GM23338 (cell line): ENCODE measurements around the gene AURKB. TPM values are rescaled to one million over a fixed set of nuclear protein-coding genes. Genes with fewer than 3 reads are reported as not detected.

Source experiments
- ATAC-seq: fragments of 200-7000 bp; cut with Tn5 transposase; 3 replicates; pipeline ENCODE4 v1.9.1; 2020
- DNase-seq: peaks from one replicate; pipeline ENCODE4 v3.0.0-alpha.2; 2015; ENCODE audit warnings: low spot score
- H2AFZ ChIP-seq: fragments of 200-600 bp; sonication (generic); 2 replicates; pipeline ENCODE4 v1.8.0; 2016; ENCODE audit warnings: antibody characterized with exemption, mild to moderate bottlenecking, moderate library complexity
- H3F3A ChIP-seq: fragments of 200-600 bp; sonication (generic); replicated peaks from 2 replicates; pipeline ENCODE4 v1.8.0; 2017; ENCODE audit warnings: antibody characterized with exemption, mixed run types, low read depth
- H3K27ac ChIP-seq: fragments of 200-600 bp; sonication (generic); 2 replicates; pipeline ENCODE4 v1.6.1; 2016; ENCODE audit warnings: low read depth
- H3K27me3 ChIP-seq: fragments of 200-600 bp; sonication (generic); 2 replicates; pipeline ENCODE4 v1.8.0; 2016; ENCODE audit warnings: mild to moderate bottlenecking, mixed run types, moderate library complexity; ENCODE audit not compliant: insufficient read depth
- H3K36me3 ChIP-seq: fragments of 200-600 bp; sonication (generic); 2 replicates; pipeline ENCODE4 v1.8.0; 2016; ENCODE audit warnings: mild to moderate bottlenecking; ENCODE audit not compliant: insufficient read depth
- H3K4me1 ChIP-seq: fragments of 200-600 bp; sonication (generic); 2 replicates; pipeline ENCODE4 v1.8.0; 2016; ENCODE audit warnings: mild to moderate bottlenecking, moderate library complexity; ENCODE audit not compliant: insufficient read depth
- H3K4me2 ChIP-seq: fragments of 200-600 bp; sonication (generic); 2 replicates; pipeline ENCODE4 v1.7.1; 2017; ENCODE audit warnings: mixed run types
- H3K4me3 ChIP-seq: fragments of 200-600 bp; sonication (generic); 2 replicates; pipeline ENCODE4 v1.6.1; 2016; ENCODE audit warnings: mixed run types
- H3K79me2 ChIP-seq: fragments of 200-600 bp; sonication (generic); replicated peaks from 2 replicates; pipeline ENCODE4 v1.8.0; 2017; ENCODE audit warnings: mild to moderate bottlenecking; ENCODE audit not compliant: insufficient read depth
- H3K9me2 ChIP-seq: fragments of 200-600 bp; sonication (generic); 2 replicates; pipeline ENCODE4 v1.8.0; 2017; ENCODE audit not compliant: insufficient read depth
- H4K20me1 ChIP-seq: fragments of 200-600 bp; sonication (generic); replicated peaks from 2 replicates; pipeline ENCODE4 v1.8.0; 2017; ENCODE audit warnings: mild to moderate bottlenecking; ENCODE audit not compliant: insufficient read depth
- H3K27ac Mint-ChIP-seq: 2 replicates; pipeline ENCODE4 v1.8.0; 2020; ENCODE audit warnings: inconsistent platforms, mild to moderate bottlenecking, moderate library complexity, mixed read lengths
- H3K27me3 Mint-ChIP-seq: 3 replicates; pipeline ENCODE4 v1.8.0; 2022; ENCODE audit warnings: low read depth, mild to moderate bottlenecking, moderate library complexity, mixed read lengths, inconsistent platforms; ENCODE audit not compliant: insufficient read depth, poor library complexity
- H3K36me3 Mint-ChIP-seq: 3 replicates; pipeline ENCODE4 v1.8.0; 2021; ENCODE audit warnings: low read depth, mild to moderate bottlenecking, inconsistent platforms, moderate library complexity, mixed read lengths
- H3K4me1 Mint-ChIP-seq: 3 replicates; pipeline ENCODE4 v1.8.0; 2020; ENCODE audit warnings: mild to moderate bottlenecking, inconsistent platforms, mixed read lengths
- H3K4me3 Mint-ChIP-seq: 3 replicates; pipeline ENCODE4 v1.8.0; 2021; ENCODE audit warnings: moderate library complexity, mild to moderate bottlenecking, inconsistent platforms, mixed read lengths
- H3K9me3 Mint-ChIP-seq: 3 replicates; pipeline ENCODE4 v1.8.0; 2020; ENCODE audit warnings: moderate library complexity, mild to moderate bottlenecking, inconsistent platforms, mixed read lengths
- CREB1 ChIP-seq: fragments of 250-450 bp; sonication (Bioruptor Pico); IDR thresholded peaks from 2 replicates; pipeline ENCODE4 v1.5.0; 2020; ENCODE audit warnings: low read depth, mild to moderate bottlenecking, moderate library complexity
- ETS1 ChIP-seq: IDR thresholded peaks from 2 replicates; pipeline ENCODE4 v1.6.1; 2016; ENCODE audit warnings: antibody characterized with exemption
- EZH2 ChIP-seq: fragments of 200-600 bp; sonication (generic); IDR thresholded peaks from one replicate; pipeline ENCODE4 v1.8.0; 2017; ENCODE audit warnings: antibody characterized with exemption, mild to moderate bottlenecking, low read depth; ENCODE audit not compliant: unreplicated experiment
- JUNB ChIP-seq: IDR thresholded peaks from one replicate; pipeline ENCODE4 v1.6.1; 2016; ENCODE audit warnings: antibody characterized with exemption; ENCODE audit not compliant: unreplicated experiment
- NANOG ChIP-seq: IDR thresholded peaks from 2 replicates; pipeline ENCODE4 v1.6.1; 2016; ENCODE audit warnings: antibody characterized with exemption, borderline replicate concordance
- POLR2AphosphoS5 ChIP-seq: IDR thresholded peaks from 2 replicates; pipeline ENCODE4 v1.6.1; 2016; ENCODE audit warnings: antibody characterized with exemption, low read depth
- STAT1 ChIP-seq: IDR thresholded peaks from one replicate; pipeline ENCODE4 v1.6.1; 2016; ENCODE audit warnings: antibody characterized with exemption; ENCODE audit not compliant: unreplicated experiment
- ZNF114 ChIP-seq: fragments of 250-450 bp; sonication (Bioruptor Pico); IDR thresholded peaks from 2 replicates; pipeline ENCODE4 v1.5.0; 2020; ENCODE audit warnings: mild to moderate bottlenecking, moderate library complexity
- ZNF331 ChIP-seq: fragments of 250-450 bp; sonication (Bioruptor Pico); IDR thresholded peaks from 2 replicates; pipeline ENCODE4 v1.5.0; 2020; ENCODE audit warnings: low read depth, mild to moderate bottlenecking, moderate library complexity
- ZNF462 ChIP-seq: fragments of 250-450 bp; sonication (Bioruptor Pico); IDR thresholded peaks from 2 replicates; pipeline ENCODE4 v1.5.0; 2020; ENCODE audit warnings: mild to moderate bottlenecking, moderate library complexity
- polyA plus RNA-seq: library from polyadenylated mRNA; unstranded; fragments of >200 nt; fragmentation: Nextera tagmentation; extraction: Ambion mirVana; gene quantifications from 2 replicates; pipeline ENCODE4 v1.2.1, GENCODE V29; 2016
- total RNA-seq: library from RNA; depleted of rRNA; stranded (reverse); fragments of >200 nt; shearing (Covaris generic); gene quantifications from 2 replicates; pipeline ENCODE4 v1.2.3, GENCODE V29; 2014

The AURKB gene
- total and polyA plus RNA-seq, 2 experiments from 2014 or later = 135 to 212 TPM

- no peaks in the 10 kb centered on the region for H3K9me3 Mint-ChIP-seq
- H3K36me3 ChIP-seq = no peaks in the 10 kb centered on the region
- H3K27me3 Mint-ChIP-seq = peaks cover 29% of the 10 kb centered on the region
- H3K27ac Mint-ChIP-seq = peak within 1 kb of the TSS; percentile 90
- peak; percentile 70 for TF ChIP-seq POLR2AphosphoS5
- TF ChIP-seq CREB1 = peak; percentile 43; the same call in 1 of the 2 replicates
- TF ChIP-seq ETS1 = no peak
- peak within 1 kb of the TSS; percentile 94 for H2AFZ ChIP-seq
- DNase-seq = peak; percentile 98
- peak within 1 kb of the TSS; percentile 45; the same call in 1 of the 2 replicates for H3K27ac ChIP-seq
- H3F3A ChIP-seq = peaks cover 8% of the 10 kb centered on the region
- ATAC-seq = peak; percentile 78
- no peaks in the 10 kb centered on the region; the same call in 2 of the 3 replicates for H3K36me3 Mint-ChIP-seq
- no peaks in the 10 kb centered on the region for H3K79me2 ChIP-seq
- peaks cover 28% of the 10 kb centered on the region for H3K4me1 Mint-ChIP-seq
- no peaks in the 10 kb centered on the region for H3K9me2 ChIP-seq
- H3K4me3 ChIP-seq = peak within 1 kb of the TSS; percentile 58
- H3K4me2 ChIP-seq = peak within 1 kb of the TSS; percentile 91
- no peaks in the 10 kb centered on the region for H3K27me3 ChIP-seq
- peak within 1 kb of the TSS; percentile 93 for H3K4me3 Mint-ChIP-seq
- no peaks in the 10 kb centered on the region for H4K20me1 ChIP-seq
- H3K4me1 ChIP-seq = peaks cover 19% of the 10 kb centered on the region
These were observed 34.0 kb downstream of the AURKB start, which contains the start of gene TMEM107 for GRCh38 chr17:8176197-8176940. Gene TMEM107, minus strand, starts transcription at chr17:8176380. Its CDS starts 94 bp downstream, at chr17:8176286.

GRCh38 chr17:8175795-8176196 lies 34.6 kb downstream of the AURKB start:
- H3K27me3 ChIP-seq = no peaks in the 10 kb centered on the region
- peaks cover 8% of the 10 kb centered on the region for H3F3A ChIP-seq
- ATAC-seq = peak; percentile 12
- peak overlapping the region; percentile 58 for H3K4me3 ChIP-seq
- TF ChIP-seq ZNF114 (CRISPR knock-in tag) (no peak), CREB1 (no peak), EZH2 (no peak), ZNF331 (CRISPR knock-in tag) (no peak), STAT1 (no peak), NANOG (no peak)
- DNase-seq = no peak
- H3K4me3 Mint-ChIP-seq = peak overlapping the region; percentile 93
- peak overlapping the region; percentile 91 for H3K4me2 ChIP-seq
- H3K36me3 Mint-ChIP-seq = no peaks in the 10 kb centered on the region; the same call in 2 of the 3 replicates
- H2AFZ ChIP-seq = peak overlapping the region; percentile 45
- H4K20me1 ChIP-seq = no peaks in the 10 kb centered on the region
- H3K4me1 ChIP-seq = peaks cover 19% of the 10 kb centered on the region
- peak overlapping the region; percentile 90 for H3K27ac Mint-ChIP-seq
- no peaks in the 10 kb centered on the region for H3K79me2 ChIP-seq
- H3K9me3 Mint-ChIP-seq = no peaks in the 10 kb centered on the region
- no peaks in the 10 kb centered on the region for H3K9me2 ChIP-seq
- peaks cover 29% of the 10 kb centered on the region for H3K27me3 Mint-ChIP-seq
- no peak overlapping the region for H3K27ac ChIP-seq
- no peaks in the 10 kb centered on the region for H3K36me3 ChIP-seq
- peaks cover 28% of the 10 kb centered on the region for H3K4me1 Mint-ChIP-seq

GRCh38 chr17:8173871-8174322 lies 36.5 kb downstream of the AURKB start:
- Mint-ChIP-seq H3K36me3 (no peaks in the 10 kb centered on the region; the same call in 2 of the 3 replicates), H3K4me1 (peaks cover 28% of the 10 kb centered on the region), H3K4me3 (peak overlapping the region; percentile 83), H3K27me3 (peaks cover 27% of the 10 kb centered on the region), H3K27ac (peak overlapping the region; percentile 100), H3K9me3 (no peaks in the 10 kb centered on the region)
- peak overlapping the region; percentile 0; the same call in 1 of the 2 replicates for H2AFZ ChIP-seq
- H3K79me2 ChIP-seq = no peaks in the 10 kb centered on the region
- H4K20me1 ChIP-seq = no peaks in the 10 kb centered on the region
- peak; percentile 69 for DNase-seq
- no peaks in the 10 kb centered on the region for H3K9me2 ChIP-seq
- H3K4me1 ChIP-seq = peaks cover 19% of the 10 kb centered on the region
- no peaks in the 10 kb centered on the region for H3K36me3 ChIP-seq
- peak overlapping the region; percentile 85 for H3K27ac ChIP-seq
- peaks cover 8% of the 10 kb centered on the region for H3F3A ChIP-seq
- no peaks in the 10 kb centered on the region for H3K27me3 ChIP-seq
- peak overlapping the region; percentile 49 for H3K4me3 ChIP-seq
- peak overlapping the region; percentile 71 for H3K4me2 ChIP-seq
- peak; percentile 13 for ATAC-seq
- no peak for TF ChIP-seq ZNF114 (CRISPR knock-in tag)
- TF ChIP-seq JUNB = no peak
- no peak for TF ChIP-seq ZNF462
